Stimulated activated CD4-positive, alpha-beta T cell treated with anti-CD3 and anti-CD28 coated beads, Interleukin-12 subunit alpha, Interleukin-12 subunit beta, amount 100 ng/mL, for 4 hours (primary cell): ENCODE measurements around the gene KNOP1.
"Not testable (repeated sequence)": the region's sequence is repeated elsewhere in the genome, so short reads cannot be mapped to it uniquely, and the experiment has no call there.

Experiments
- DNase-seq: peaks from one replicate; pipeline ENCODE4 v3.0.0-alpha.2; 2020

The KNOP1 gene

DNA sequence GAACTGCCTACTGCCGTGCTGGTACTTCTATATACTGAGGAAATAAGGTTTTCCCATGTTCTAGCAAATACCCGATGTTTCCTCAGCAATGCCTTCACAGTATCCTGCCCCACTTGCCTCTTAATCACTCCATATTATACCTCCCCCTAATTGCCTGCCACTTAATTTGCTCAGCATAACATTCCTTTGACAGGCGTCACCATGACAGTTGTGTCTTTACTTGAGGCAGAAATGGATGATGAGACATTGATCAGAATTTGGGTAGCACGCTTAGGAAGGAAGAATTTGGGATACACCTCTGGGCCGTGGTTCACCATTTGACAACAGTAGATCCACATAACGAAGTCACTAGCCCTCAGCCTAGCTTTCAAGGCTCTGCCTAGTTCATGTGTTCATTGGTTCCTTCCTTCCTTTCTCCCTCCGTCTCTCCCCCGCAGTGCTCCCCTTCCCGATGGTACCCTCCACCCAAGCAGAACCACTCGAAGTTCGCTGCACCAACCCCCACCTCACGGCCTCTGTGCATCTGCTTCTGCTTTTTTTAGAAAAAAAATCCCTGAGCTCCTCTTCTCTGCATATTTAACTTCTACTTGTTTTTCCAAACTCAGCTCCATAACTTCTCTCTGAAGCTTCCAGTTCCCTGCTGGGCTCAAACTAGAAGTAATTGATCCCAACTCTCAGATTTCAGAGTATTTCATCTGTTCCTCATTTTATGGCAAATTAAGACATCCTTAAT, 19.4 kb upstream of the KNOP1 start:
- no peak for DNase-seq

DNA sequence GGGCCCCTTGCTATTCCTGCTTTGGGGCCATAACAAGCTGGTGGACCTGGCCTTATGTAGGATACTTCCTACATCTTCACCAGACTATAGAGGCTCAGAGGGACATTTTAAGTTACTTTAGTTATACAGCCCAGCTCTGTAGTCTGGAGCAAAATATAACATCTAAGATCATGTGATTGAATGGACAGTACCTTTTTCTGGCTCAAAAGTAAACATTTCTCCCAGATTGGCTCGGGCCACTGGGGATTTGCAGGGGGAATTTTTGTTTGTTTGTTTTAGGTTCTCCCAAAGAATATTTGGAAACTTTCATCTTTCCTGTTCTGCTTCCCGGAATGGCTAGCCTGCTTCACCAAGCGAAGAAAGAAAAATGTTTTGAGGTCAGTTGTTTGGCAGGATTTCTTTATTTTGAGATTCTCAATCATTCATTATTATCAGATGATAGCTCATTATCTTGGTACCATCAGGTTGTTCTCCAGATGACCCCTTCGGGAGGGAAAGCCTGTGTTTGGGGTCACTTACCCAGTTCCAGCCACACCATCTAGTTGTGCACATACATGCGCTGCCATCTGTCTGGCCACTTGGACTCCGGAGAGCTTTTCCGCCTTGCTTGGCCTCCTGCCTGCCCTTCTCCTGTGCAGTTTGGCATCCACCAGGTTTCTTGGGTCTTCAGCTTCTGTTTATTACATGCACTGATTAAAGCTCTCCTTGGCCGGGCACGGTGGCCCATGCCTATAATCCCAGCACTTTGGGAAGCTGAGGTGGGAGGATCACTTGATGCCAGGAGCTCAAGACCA, 17.2 kb upstream of the KNOP1 start:
- no peak for DNase-seq

DNA sequence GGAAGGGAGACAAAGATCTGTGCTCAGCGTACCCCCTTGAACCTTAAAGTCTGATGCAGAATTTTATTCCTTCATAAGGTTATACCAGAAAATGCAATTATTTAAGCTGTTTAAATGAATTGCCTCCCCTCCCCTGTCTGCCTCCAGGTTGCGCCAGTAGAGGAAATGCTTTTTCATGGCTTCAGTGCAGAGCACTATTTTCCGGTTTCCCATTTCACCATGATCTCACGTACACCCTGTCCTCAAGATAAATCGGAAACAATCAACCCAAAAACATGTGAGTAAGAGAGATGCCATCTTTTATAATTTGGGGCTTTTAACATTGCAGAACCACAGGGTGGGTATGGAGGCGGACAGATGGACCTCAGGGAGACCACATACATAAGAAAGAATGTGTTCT, 15.5 kb upstream of the KNOP1 start:
- no peak for DNase-seq

DNA sequence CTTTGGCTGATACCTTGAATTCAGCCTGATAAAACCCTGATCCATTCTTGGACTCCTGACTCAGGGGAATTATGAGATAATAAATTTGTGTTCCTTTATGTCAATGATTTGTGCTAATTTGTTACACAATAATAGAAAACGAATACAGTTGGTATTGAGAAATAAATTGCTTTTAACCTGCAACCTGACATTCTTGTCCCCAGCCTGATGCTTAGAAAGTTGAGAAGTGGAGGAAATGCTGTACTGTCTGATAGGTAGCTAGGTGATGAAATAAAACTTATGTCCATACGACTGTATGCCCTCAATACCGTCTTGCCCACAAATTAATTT, 10.6 kb upstream of the KNOP1 start:
- DNase-seq = no peak

DNA sequence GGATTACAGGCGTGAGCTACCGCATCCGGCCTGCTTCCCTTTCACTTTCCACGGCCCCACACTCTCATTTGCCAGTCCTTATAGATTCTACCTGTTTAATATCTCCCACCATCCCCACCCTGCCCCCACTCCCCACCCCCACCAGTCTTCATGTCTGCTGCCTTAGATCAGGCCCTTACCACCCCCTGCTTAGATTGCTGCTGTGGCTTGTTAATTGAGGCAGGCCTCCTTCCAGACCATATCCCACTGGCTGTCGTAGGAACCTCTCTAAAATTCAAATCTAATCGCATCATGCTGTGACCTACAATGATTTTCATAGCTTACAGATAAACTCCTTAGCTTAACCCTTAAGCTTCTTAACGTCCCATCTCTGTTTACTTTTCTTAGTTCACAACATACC, 5.0 kb upstream of the KNOP1 start:
- DNase-seq = no peak

DNA sequence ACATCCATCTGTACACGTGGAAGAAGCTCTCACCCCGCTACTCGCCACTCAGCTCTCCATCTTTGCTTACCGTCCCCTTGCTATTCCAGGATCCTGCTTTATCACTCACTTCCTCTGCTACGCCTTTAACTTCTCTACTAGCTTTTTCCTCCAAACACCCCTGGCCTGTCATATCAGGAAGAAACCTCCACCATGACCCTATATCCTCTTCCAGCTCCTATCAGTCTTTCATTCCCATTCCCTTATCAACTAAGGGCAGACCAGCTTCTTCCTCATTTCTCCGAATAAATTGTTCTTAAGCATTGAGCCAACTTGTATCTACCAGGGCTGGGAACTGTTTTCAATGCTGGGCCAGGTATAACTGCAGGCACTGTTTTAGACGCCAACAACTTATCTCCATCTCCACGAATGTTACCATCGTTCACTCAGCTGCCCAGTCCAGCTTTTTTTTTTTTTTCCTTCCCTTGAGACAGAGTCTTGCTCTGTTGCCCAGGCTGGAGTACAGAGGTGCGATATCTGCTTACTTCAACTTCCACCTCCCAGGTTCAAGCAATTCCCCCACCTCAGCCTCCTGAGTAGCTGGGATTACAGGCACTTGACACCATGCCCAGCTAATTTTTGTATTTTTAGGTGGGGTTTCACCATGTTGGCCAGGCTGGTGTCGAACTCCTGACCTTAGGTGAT, 4.4 kb upstream of the KNOP1 start:
- DNase-seq = no peak

DNA sequence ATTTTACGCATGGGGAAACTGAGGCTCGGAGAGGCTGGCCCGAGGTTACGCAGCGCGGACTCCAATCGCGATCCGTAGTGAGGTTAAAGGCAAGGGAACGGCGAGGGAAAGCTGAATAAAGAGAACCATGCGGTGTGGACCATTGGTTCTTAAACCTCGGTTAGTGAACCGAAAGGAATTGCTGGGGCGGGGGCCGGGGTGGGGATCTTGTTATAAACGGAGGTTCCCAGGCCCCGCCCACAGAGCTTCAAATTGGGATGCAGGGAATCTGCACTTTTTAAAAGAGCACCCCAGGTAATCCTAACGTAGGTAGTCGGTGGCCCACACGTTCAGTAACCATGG, 568 bp upstream of the KNOP1 start:
- no peak for DNase-seq

DNA sequence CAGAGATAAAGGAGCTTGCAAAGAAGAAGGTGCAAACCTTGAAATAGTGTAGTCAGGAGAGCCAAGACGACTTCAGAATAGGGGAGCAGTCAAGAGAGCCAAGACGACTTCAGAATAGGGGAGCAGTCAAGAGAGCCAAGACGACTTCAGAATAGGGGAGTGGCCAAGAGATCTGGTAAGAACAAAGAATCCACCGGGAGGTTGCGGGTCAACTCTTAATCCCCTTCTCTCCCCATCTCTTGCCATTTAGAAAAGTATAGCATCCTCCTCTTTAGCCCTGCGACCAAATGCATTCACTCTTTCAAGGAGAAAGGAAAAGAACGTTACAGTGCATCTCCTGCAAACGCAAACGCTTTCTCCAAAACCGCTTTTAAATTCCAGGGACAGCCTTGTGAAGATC, 713 bp downstream of the KNOP1 start:
- DNase-seq = no peak

DNA sequence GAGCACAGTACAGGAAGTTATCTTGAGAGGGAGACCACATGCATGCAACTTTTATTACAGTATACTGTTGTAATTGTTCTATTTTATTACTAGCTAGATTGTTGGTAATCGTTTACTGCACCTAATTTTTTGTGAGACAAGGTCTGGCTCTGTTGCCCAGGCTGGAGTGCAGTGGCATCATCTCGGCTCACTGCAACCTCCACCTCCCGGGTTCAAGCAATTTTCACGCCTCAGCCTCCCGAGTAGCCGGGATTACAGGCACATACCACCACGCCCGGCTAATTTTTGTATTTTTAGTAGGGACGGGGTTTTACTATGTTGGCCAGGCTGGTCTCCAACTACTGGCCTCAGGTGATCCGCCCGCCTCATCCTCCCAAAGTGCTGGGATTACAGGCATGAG, 1.3 kb downstream of the KNOP1 start:
- DNase-seq = not testable (repeated sequence)

DNA sequence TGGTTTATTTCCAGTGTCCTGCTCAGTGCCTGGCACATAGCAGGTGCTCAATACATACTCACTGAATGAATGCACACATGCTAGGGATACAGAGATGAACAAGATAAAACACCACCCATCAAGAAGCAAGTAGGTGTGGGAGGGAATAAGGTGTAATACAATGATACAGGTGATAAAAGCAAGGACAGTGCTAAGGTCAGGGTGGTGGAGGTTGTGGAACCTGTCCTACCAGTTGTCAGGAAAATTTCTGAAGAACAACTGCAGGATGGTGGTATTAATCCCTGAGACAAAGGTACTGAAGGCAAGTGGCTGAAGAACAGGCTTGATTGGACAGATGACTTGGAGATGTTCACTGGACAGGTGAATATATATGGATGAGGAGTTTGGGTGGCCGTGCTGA, 1.8 kb downstream of the KNOP1 start:
- no peak for DNase-seq

DNA sequence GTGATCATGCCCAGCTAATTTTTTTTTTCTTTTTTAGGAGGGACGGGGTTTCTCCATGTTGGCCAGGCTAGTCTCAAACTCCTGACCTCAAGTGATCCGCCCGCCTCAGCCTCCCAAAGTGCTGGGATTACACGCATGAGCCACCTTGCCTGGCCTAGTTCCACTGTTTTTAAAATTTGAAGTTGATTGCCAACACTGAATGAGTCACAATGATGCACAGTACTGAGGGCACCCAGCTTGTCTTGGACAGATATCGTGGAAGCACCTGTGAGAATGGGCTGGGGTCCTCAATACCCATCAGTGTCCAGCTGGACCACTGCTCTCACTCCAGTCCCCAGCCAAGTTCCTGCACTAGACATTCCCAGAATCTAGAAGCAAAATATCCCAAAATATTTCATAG, 2.5 kb downstream of the KNOP1 start:
- DNase-seq = no peak

DNA sequence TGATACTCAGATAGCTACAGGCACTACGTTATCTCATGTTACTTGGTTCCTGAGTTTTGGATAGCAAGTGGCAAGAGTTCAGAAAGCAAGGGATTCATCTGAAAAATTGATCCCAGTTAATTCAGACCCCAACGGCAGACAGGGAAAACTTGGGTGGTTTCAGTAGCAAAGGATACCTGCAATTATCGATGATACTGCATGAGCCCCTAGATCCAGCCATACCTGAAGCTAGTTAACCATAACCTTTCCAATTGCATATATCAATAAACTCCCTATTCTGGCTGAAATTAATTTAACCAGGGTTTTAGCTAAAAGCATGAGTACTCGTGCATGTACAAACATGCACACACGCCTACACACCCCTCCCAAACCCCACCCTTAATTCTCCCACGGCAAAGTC, 4.3 kb downstream of the KNOP1 start:
- DNase-seq = no peak

DNA sequence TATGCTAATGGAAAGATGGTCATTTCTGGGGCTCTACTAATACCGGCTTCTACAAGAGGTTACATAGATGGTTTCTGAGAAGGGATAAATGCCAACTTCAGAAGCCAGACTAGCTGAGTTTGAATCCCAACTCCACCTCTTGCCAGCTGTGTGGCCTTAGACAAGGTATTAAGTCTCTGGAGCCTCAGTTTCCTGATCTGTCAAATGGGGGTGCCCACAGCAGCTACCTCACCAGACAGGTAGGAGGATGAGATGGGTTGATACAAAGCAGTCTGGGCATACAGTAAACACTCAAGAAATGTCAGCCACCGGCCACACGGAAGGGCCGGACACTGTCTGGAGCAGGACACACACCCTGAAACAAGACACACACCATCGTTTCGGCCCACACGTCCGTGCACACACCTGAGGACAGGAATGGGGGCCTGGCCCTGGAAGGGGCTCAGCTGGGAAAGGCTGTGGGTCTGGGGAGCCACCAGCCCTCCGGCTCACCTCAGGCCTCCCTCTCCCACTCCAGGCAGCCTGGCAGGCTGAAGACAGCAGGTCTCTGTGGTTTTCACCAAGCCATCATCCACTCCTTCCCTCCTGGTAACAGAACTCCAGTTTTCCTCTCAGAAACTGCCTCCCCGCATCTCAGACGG, 5.5 kb downstream of the KNOP1 start:
- no peak for DNase-seq

DNA sequence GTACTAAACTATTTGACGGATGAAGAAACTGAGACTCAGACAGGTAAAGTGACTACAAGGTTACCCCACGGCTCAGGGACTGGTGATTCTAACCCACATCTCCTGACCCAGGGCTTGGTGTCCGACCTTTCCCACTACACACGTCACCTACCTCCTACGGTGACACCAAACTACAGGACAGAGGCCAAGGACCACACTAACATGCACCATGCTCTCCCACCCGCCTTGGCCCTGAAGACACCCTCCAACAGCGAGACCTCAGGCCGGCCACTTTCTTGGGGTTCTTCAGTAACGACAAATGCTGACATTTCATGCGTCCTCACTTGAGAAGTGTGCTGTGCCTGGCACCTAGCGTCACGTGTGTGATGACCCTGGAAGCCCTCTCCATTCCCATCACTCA, 6.4 kb downstream of the KNOP1 start:
- DNase-seq = no peak

DNA sequence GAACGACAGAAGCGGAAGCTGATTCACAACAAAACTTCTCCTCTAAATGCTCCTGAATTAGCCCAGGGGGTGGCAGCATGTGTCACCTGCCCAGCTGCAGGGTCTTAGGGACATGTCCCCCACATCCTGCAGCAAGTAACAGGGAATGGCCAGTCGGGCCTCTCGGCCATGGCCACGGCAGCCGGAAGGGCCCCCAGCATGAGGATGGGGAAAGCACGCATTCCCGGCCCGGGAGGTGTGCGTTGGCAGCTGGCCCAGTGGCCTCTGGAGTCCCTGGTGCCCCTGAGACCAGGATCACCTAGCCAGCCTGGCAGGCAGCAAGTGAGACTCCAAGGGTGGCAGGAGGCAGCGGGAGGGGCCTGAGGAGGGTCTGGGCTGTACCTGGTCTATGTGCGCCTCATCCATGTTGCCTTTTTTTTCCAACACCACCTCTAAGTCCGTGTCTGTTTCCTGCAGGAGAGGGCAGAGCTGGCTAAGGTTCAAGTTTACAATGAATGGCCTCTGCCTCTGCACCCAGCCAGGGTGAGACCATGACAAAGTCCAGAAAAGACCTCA, 7.0 kb downstream of the KNOP1 start:
- no peak for DNase-seq

DNA sequence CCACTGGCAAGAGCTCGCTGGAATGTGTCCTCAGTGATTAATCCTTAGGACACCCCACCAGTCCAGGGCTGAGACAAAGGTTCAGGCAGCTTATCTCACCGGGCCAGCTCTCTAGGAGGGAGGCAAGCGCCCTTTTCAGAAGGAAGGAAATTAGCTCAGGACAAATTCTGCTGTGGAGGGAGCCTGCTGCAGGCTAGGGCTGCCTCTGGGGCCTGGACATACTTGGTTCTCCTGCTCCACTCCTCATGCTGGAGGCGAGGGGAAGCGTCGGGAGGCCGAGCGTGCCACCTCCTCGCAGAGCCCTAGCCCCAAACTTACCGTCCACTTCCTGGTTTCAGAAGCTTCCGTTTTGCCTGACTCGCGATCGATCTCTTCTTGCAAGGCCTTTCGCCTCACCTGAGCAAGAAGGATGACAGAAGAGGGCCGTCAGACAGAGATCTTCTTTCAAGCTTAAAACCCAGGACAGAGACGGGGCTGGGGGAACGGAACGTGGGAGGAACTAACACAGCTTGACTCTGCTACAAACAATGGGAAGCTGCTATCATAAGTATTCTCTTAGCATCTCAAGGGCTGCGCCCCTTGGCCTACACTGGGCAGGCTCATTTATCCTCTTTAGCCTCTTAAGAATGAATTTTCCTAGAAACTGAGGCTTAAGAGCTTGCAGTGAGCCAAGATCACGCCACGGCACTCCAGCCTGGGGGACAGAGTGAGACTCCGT, 7.7 kb downstream of the KNOP1 start:
- no peak for DNase-seq

DNA sequence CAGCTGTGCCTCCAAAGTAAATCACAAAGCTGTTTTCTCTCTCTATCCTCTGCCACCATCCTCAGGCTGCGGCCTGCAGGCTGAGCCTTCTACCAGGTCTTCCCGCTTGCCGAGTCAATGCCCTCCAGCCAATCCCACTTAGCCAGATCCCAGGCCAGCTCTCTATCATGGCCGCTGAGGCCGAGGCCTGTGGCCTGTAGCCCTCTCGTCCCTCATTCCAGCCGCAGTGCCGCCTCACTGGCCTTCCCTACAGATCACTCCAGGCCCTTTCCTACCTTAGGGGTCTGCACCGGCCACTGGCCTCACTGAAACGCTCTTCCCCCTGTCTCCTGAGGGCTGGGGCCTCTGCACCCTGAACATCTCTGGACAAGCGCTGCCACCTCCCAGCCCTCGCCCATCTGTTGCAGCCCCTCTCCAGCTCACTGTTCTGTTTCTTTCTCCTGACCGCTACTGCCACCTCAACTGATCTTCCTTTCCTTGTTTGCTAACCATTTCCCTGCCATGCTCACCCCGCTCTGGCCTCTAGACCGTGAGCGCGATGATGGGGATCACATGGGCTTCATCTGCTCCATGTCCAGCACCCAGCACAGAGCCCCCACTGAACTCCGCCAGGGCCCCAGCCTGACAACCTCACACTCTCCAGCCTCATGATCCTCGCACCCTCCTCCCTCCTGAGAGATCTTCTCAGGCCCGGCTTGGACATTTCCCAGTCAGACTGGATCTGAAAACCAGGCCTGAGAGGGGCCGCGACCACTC, 8.5 kb downstream of the KNOP1 start:
- no peak for DNase-seq

DNA sequence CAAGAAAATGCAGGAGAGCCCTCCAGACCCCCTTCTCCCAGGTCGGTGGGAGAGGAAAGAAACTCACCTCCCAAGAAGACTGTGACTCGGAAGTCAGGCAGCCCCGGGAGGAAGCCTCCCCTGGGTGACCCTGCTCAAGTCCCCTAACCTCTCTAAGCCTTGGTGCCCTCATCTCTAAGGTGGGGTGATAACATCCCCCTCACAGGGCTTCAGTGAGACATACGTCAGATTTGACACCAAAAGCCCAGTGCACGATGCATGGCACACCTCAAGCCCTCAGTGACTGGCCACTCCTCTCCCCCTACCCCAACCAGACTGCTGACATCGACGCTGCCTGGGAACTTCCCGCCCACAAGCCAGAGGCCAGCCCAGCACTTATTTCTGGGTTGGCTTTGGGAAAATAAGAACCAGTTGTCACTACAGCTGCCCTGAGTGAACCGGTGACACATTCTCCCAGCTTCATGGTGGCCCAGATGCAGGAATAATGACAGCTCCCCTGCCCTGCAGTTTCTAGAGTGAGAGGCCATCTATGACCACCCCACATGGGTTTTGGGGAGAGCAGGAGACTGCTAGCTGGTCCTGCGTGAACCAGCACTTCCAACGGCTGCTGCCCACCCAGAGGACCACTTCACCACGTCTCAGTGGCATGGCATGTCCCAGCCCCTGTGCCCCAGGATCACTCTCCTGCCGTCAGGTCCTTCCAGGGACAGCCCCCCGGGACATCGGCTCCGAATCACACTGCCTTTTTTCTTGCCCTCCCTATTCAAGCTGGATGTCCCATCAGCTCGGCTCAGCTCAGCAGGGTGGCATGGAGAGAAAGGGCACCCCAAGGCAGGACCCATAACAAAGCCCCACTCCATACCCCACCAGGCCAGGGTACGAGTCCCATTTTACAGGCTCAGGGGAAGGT, 9.5 kb downstream of the KNOP1 start:
- no peak for DNase-seq

DNA sequence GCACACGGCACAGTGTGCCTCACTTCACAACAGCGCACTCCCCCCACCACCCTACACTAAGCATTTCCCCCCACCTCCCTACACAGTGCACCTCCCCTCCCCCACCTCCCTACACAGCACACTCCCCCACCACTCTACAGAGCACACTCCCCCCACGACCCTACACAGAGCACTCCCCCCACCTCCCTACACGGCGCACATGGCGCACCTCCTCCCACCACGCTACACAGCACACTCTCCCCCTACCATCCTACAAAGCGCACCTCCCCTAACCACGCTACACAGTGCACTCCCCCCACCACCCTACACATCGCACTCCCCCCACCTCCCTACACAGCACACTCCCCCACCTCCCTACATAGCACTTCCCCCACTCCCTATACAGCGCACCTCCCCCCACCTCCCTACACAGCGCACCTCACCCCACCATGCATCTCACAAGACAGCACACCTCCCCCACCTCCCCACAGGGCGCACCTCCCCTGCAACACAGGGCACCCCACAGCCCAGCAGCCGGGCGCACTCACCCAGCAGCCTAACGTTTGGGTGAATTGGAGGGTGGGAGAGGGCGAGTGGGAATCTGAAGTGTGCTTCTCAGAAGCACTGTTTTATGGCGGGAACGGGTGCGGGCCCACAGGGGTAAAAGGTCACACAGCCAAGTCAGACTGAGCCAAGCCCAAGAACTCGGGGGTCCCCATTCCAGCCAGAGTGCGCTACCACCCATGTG, 10.3 kb downstream of the KNOP1 start:
- no peak for DNase-seq

DNA sequence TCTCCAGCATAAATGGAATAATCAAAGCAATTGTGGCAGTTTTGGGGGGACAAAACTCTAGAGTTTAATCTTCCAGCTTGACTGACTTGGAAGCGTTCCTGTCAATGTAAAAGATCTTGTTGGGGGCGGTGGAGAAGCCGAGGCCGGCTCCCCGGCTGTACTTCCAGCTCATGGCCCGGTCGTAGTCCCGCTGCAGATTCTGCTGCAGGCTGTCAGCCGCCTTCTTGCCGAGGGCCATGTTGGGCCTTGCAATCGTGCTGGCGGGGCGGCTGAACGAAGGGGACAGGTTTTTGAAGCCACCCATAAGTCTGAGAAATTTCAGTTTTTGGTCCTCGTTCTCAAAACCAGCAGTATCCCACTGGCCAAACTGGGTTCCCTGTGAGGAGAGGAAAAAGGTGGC, 11.2 kb downstream of the KNOP1 start:
- no peak for DNase-seq
